Measurements from ENCODE around the gene TMEM181.

The TMEM181 gene

DNA sequence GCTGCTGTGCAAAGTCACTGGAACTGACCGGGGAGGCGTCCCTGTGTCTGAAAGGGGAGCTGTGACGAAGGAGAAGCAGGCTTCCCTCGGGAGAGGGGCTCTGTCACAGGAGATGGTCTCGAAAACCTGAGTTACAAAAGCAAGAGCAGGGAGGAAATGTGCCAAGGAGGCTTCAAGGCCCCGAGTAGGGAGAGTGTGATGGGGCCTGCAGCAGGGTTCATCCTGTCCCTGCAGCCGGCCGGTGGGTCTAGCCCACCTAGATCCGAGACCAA is 68.0 kb downstream of the TMEM181 start:
- H3K27ac ChIP-seq (ENCODE audit: poor library complexity, severe bottlenecking): no peak overlapping the region
- H3K4me1 ChIP-seq (ENCODE audit: insufficient read depth, poor library complexity, severe bottlenecking): peaks cover 9% of the 10 kb centered on the region
- DNase-seq (ENCODE audit: low spot score) (no peak), ATAC-seq (ENCODE audit: low read depth) (no peak)
- no peaks in the 10 kb centered on the region for H3K9me3 ChIP-seq (ENCODE audit: severe bottlenecking)
- H3K36me3 ChIP-seq (ENCODE audit: low read depth): peaks cover 58% of the 10 kb centered on the region
- no peaks in the 10 kb centered on the region for H3K27me3 ChIP-seq (ENCODE audit: insufficient read depth, poor library complexity, severe bottlenecking)
- H3K4me3 ChIP-seq (ENCODE audit: severe bottlenecking): no peak overlapping the region
- TF ChIP-seq, protein P1, sequence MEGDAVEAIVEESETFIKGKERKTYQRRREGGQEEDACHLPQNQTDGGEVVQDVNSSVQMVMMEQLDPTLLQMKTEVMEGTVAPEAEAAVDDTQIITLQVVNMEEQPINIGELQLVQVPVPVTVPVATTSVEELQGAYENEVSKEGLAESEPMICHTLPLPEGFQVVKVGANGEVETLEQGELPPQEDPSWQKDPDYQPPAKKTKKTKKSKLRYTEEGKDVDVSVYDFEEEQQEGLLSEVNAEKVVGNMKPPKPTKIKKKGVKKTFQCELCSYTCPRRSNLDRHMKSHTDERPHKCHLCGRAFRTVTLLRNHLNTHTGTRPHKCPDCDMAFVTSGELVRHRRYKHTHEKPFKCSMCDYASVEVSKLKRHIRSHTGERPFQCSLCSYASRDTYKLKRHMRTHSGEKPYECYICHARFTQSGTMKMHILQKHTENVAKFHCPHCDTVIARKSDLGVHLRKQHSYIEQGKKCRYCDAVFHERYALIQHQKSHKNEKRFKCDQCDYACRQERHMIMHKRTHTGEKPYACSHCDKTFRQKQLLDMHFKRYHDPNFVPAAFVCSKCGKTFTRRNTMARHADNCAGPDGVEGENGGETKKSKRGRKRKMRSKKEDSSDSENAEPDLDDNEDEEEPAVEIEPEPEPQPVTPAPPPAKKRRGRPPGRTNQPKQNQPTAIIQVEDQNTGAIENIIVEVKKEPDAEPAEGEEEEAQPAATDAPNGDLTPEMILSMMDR (IDR thresholded peaks at IDR 0.05; ENCODE audit: poor library complexity, severe bottlenecking): no peak

DNA sequence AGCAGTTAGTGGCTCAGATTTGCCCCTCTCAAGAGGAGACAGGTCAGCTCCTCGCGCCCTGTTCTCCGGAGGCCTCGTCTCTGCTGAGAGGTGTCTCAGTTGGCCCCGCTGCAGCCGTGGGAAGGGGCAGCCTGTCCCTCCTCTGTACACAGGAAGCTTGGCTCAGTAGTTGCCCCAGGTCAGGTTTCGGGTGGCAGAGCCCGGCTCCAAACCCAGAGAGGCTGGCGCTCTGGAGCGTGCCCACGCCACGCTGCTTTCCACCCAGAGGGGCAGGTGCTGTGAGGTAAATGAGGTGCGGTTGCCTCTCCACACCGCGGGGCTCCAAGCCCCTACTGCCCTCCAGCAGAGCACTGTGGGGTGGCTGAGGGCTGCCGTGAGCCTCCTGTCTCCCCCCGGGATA is 68.7 kb downstream of the TMEM181 start:
- Histone ChIP-seq H3K36me3 (ENCODE audit: low read depth) (peaks cover 58% of the 10 kb centered on the region), H3K27me3 (ENCODE audit: insufficient read depth, poor library complexity, severe bottlenecking) (no peaks in the 10 kb centered on the region), H3K9me3 (ENCODE audit: severe bottlenecking) (no peaks in the 10 kb centered on the region), H3K4me1 (ENCODE audit: insufficient read depth, poor library complexity, severe bottlenecking) (peaks cover 9% of the 10 kb centered on the region), H3K27ac (ENCODE audit: poor library complexity, severe bottlenecking) (no peak overlapping the region), H3K4me3 (ENCODE audit: severe bottlenecking) (no peak overlapping the region)
- DNase-seq (ENCODE audit: low spot score) (peak; percentile 39), ATAC-seq (ENCODE audit: low read depth) (no peak)
- TF ChIP-seq, protein P1 (IDR thresholded peaks at IDR 0.05; ENCODE audit: poor library complexity, severe bottlenecking): no peak

DNA sequence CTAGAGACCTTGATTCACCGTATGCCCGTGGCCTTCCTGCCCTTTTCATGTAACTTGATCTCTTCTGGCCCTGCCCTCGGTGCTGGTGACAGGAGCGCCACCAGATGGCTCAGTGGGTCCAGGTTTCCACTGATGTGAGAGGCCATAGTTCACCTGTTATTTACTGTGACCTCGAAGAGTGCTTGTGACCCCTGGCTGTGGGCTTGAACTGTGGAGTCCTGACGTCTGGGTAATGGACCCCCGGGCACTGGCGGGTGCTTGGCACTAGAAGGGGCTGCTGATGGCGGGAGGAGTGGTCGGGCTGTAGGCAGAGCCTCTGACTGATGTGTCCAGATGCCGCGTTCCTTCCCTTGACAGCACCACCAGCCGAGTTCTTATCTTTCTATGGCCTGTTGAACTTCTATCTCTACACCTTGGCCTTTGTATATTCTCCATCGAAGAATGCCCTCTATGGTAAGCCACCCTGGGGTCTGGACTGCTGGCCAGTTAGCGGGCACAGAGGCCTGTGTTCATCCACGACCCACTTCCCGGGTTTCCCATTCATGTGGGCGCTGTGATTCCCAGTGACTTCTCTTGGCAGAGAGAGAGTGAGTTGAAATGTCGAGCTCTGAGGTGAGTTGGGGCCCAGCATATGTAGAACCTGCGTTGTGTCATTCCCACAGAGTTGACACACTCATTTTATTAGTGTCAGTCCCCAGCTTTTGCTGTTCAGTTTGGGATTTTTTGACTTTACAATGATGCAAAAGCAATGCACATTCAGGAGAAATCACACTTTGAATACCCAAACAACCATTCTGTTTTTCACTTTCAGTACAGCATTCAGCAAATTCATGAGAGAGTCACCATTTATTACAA is 69.7 kb downstream of the TMEM181 start:
- H3K27ac ChIP-seq (ENCODE audit: poor library complexity, severe bottlenecking): no peak overlapping the region
- peaks cover 67% of the 10 kb centered on the region for H3K36me3 ChIP-seq (ENCODE audit: low read depth)
- H3K27me3 ChIP-seq (ENCODE audit: insufficient read depth, poor library complexity, severe bottlenecking): no peaks in the 10 kb centered on the region
- TF ChIP-seq, protein P1 (IDR thresholded peaks at IDR 0.05; ENCODE audit: poor library complexity, severe bottlenecking): no peak
- H3K9me3 ChIP-seq (ENCODE audit: severe bottlenecking): no peaks in the 10 kb centered on the region
- ATAC-seq (ENCODE audit: low read depth) (no peak), DNase-seq (ENCODE audit: low spot score) (peak; percentile 47)
- peaks cover 9% of the 10 kb centered on the region for H3K4me1 ChIP-seq (ENCODE audit: insufficient read depth, poor library complexity, severe bottlenecking)
- H3K4me3 ChIP-seq (ENCODE audit: severe bottlenecking): no peak overlapping the region

DNA sequence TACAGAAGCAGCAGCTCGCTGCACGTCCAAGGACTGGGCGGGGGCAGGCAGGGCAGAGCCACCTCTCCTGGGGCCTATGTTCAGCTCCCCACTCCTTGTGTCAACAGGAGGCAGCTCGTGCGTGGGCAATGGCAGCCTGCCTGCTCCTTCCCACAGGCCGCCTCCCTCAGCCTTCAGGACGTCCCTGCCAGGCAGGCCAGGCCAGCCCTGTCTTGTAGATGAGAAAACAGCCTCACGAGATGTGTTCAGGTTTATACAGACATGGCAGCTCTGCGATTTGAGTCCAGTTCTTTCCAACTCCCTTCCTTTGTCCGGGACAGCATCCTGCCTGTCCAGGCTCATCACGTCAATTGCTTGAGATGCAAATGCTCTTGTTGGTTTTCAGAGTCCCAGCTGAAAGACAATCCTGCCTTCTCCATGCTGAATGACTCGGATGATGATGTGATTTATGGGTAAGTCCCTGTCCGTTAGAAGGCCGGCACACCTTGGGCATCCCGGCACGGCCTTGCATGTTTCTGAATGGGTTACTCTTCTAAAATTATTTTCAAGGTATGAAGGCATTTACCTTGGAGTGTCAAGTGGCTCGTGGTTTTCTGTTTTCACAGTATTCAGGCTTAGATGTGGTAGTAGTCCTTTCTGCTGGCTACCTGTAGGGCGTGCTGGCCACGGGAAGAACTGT is 71.2 kb downstream of the TMEM181 start:
- Histone ChIP-seq H3K27me3 (ENCODE audit: insufficient read depth, poor library complexity, severe bottlenecking) (no peaks in the 10 kb centered on the region), H3K9me3 (ENCODE audit: severe bottlenecking) (no peaks in the 10 kb centered on the region), H3K4me3 (ENCODE audit: severe bottlenecking) (no peak overlapping the region), H3K4me1 (ENCODE audit: insufficient read depth, poor library complexity, severe bottlenecking) (peaks cover 9% of the 10 kb centered on the region), H3K36me3 (ENCODE audit: low read depth) (peaks cover 74% of the 10 kb centered on the region), H3K27ac (ENCODE audit: poor library complexity, severe bottlenecking) (peak overlapping the region; percentile 31)
- ATAC-seq (ENCODE audit: low read depth) (peak; percentile 18), DNase-seq (ENCODE audit: low spot score) (peak; percentile 45)
- TF ChIP-seq, protein P1 (IDR thresholded peaks at IDR 0.05; ENCODE audit: poor library complexity, severe bottlenecking): no peak
